Measurements from ENCODE around the gene SEMA5B.

SEMA5B gene

DNA sequence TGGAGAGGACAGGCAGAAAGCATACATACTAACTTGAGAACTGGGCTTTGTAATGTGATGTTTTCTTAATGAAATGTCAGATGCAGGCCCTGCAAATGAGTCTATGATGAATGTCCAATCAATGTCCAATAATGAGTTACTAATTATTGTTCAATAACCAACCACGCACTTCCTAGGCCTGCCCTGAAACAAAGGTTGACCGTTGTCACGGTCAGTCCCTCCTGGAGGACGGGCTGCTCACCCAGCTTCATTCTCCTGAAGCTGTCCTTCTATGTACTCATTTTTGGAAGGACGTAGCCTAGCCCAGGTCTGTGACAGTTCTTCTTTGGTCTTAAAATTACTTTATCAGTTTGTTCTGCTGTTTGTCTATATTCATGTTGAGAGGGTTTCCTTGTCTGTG lies 30.9 kb upstream of the SEMA5B start:
- DNase-seq = no peak

DNA sequence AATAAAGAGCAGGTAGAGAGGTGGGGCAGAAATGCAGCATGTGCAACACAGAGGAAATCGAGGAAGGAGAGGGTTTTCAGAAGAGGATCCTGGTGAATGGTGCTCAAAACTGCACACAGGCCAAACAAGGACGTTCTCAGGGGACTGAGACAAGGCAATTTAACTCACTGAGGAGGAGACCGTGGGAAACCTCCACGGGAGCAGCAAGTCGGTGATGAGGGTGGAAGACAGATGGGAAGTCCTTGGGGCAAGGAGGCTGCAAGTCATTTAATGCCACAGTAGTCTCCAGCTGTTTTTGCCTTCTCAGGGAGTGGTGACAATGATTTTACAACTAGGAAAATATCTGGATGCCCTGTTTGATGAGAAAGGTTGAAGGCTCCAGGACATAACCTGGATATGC lies 27.8 kb upstream of the SEMA5B start:
- DNase-seq = no peak

GRCh38 chr3:123054931-123055330 lies 27.4 kb upstream of the SEMA5B start:
- DNase-seq = no peak

DNA sequence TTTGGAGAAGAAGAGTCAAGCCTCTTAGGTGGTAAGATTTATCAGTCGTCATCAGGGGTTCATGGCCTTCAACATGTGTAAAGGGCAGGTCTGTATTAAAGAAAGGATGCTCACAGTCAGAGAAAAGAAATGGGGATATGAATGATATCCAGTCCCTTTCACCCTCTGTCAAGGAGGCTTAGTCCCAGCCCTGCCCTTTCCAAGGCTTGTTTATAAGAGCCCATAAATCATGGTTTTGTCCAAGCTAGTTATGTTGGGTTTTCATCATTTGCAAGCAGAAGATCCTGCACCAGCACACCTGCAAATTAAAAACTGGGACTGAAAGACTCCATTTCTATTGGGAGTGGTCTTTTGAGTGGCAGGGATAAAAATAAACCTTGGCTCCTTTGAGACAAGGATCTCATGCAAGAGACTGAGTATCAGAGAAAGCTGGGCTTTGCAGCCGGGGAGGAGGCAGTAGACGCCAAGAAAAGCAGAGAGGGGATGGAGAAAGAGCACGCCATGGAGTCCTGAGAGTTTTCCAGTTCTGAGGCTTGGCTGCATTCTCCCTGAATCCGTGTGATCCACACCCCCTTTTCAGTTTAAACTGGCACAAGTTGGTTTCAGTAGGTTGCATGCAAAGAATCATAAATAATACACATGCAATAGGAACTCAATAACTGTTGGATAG lies 26.7 kb upstream of the SEMA5B start:
- no peak for DNase-seq

DNA sequence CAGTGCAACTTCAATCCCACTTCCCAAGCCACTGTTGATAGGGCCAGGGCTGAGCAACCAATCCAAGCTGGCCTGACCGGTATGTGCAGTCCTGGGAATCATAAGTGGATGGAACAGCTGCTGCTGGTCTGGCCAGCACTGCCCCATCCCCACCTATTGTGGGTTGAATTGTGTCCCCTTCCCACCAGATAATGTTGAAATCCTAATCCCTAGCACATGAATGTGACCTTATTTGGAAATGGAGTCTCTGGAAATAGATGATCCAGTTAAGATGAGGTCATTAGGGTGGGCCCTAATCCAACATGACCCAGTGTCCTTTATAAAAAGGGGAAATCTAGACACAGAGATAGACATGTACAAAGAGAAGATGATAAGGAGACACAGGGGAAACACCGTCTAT lies 25.5 kb upstream of the SEMA5B start:
- peak in 1 of 4 experiments; percentile 11 for DNase-seq

- DNase-seq = no peak
Measured at GRCh38 chr3:123050666-123051065, 23.1 kb upstream of the SEMA5B start.

- no peak for DNase-seq
Measured at GRCh38 chr3:123048480-123049237, 21.1 kb upstream of the SEMA5B start.

DNA sequence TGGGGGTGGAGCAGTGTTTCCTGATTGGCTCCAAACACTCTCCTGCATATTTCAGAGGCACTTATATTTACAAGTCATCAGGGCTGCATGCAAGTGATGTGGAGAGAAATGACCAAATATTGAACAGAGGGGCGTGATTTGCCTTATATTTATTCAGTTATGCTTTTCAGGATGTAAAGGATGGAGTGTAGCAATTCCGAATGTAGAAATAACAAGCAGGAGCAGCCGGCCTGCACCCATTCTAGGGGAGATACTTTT lies 19.4 kb upstream of the SEMA5B start:
- DNase-seq = no peak

DNA sequence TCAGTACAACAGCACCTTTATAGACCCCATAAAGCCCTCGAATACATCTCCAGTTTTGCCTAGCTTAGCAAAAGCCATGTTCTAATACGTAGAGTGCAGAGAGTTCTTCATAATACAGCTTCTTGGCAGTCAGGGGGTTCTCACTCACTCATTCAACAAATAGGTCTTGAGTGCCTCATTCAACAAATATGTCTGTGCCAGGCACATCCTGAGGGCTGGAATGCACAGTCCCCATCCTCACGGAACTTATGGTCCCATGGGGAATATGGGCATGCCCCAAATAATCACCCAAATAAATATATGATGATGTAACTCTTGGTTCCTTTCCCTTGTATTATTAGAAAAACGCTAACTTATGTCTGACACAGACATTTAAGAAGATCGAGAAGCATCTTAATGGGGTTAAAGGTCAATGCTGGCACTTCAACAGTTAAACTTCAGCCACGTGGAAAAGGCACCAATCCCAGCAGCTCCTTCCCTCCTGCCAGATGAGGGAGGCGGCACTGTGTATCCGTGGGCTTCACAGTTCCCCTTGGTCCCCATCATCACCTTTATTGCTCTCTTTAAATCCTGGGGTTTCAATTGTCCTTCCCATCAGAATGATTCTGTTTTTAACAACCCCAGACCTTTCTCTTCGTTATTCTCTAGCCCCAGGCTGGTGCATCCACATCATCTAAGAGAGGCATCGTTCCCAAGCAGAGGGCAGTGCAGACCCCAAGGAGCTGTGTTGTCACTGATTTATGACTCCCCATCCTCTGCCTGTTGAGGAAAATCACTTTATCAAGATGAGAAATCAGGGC lies 18.9 kb upstream of the SEMA5B start:
- DNase-seq = no peak

DNA sequence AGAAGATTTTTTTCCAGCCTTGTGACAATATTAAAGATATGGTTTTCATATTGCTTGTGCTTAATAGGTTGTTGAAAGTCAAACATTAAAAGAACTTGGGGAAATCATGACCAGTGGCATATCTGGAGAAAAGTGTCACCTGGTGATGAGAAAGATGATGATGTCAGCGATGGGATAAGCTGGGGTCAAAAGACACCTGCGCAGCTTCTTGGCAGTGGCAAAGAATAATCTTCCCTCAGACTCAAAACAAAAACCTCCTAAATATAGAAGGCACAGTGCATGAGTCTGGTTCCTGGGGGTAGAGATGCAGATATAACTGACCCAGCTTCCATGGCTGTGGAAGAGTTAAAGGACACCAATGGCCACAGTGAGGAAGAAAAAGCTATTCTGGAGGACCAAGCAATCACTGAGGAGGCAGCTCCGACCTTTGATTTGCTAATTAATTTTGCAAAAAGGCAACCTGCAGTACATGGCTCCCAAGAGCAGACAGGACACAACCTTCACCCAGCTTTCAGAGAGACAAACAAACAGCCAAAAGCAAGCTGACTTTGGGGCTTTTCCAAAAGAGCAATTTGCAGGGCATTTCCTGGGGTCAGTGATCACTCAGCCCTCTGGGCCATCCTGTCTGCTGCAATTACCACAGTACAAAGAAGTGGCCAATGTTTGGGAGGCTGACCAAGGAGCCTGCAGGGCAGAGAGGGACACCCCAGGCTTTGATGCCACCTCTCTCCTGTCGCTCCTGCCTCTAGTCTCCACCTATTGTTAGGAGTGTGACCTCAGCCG lies 17.6 kb upstream of the SEMA5B start:
- no peak for DNase-seq

DNA sequence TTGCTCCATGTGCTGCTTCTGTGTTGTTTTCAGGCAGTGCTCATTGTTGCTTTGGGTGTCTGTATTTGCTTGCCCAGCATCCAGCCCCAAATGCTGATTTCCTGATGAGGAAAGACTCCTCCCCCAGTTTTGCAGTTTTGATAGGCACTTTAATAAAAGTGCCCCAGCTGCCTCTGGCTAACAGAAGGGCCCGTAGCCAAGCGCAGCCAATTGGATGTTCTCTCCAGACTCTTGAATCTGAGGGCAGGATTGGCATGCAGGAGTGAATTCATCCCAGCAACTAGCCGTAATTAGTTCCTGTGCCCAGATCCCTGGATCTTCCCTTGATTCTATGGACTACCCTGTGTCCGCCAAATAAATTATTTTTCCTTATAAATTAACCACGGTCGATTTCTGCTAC lies 14.8 kb upstream of the SEMA5B start:
- DNase-seq = no peak

- no peak for DNase-seq
Measured at GRCh38 chr3:123039178-123039577, 11.6 kb upstream of the SEMA5B start.

GRCh38 chr3:123038751-123039150 lies 11.2 kb upstream of the SEMA5B start:
- DNase-seq = no peak

GRCh38 chr3:123037015-123037375 lies 9.4 kb upstream of the SEMA5B start:
- no peak for DNase-seq

DNA sequence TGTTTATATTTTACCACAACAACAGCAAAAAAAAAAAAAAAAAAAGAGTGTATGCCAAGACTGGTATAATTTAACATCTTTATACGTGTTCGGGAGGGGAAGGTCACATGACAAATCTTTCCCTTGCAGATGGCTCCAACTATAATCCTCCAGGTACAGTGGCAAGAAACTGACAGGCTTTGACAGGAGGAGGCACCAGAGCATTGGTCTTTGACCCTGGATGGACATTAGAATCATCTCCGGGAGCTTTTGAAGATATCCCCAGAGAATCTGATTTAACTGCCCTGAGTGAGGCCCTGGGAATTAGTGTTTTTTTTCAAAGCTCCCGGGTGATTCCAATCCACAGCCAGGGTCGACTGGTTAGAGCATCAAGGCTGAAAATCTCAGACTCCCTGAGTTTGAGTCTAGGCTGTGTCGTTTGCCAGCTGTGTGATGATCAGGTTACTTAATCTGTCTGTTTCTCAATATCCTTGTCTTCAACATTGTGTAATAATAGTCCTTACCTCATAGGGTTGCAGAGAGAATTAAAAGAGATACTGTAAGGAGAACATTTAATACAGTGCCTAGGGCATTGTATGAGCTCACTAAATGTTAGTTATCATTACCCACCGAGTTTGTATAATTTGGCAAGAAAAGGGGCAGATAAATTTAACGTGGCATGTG lies 8.9 kb upstream of the SEMA5B start:
- peak; percentile 29 to 81 (median 58) for DNase-seq

DNA sequence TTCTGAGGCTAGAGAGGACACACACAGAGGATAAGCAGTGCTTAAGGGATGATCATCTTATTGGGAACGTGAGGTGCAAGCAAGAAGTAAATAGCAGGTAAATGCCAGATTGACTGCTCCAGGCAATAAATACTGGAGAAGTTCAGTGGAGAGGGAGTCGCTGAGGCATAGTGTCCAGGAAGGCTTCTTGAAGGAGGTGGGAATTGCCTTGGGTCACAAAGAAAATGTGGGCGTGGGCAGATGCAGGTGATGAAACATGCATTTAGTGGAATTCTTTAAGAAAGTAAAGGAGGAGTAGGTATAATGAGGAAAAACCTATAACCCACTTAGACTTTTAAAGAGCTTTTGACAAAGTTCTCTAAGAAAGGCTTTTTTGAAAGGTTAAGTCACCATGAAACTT lies 7.4 kb upstream of the SEMA5B start:
- DNase-seq = no peak

DNA sequence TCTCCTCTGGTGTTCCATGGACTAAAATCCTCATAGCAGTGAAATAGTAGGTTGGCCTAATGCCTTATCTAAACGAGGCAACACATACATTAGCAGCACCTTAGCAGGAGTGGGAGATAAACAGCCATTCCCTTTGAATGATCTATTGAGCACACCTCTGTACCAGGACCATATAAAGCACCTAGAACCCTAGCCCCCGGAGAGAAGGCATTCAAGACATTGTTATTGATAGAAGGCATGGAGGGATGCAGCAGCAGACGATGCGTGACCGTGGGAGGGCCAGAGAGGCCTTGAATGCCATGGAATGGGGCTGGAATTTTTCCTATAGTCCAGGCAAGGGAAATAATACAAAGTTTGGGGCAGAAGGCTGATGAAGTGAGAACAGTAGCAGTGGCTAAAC lies 6.6 kb upstream of the SEMA5B start:
- no peak for DNase-seq

- no peak for DNase-seq
Measured at GRCh38 chr3:123032057-123032456, 4.5 kb upstream of the SEMA5B start.

- DNase-seq = no peak
Measured at GRCh38 chr3:123031051-123031450, 3.5 kb upstream of the SEMA5B start.

GRCh38 chr3:123028233-123028828 lies 768 bp upstream of the SEMA5B start:
- peak; percentile 38 to 74 (median 60) for DNase-seq

DNA sequence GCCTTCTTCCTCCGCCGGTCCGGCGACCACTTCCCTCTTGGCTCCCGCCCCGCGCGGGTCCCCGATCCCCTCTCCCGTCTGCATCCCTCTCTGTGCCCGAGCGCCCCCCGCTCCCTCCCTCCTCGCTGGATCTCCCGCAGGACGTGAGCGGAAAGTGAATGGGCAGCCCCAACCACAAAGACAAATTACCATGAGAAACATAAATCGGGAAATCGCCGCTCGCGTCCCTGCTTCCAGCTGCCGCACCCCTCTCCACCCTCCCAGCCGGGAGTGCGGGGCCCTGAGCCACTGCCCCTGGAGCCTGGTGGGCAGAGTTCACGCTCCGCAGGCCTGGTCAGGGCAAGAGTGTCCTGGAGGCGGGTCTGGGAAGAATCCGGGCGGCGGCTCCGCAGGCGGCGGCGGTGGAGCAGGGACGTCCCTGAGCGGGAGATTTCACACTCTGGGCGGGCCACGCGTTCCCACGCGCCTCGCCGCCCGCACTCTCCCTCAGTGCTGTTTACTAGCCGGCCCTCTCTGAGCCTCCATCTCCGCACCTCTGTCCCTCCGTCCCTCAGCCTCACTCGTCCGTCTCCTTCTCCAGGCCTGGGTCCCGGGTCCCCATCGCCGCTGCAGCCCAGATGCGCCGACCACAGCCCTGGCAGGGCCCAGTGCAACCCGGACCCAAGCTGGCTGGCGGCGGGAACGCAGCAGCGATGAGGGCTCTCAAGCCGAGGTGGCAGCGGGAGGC lies 835 bp downstream of the SEMA5B start:
- peak; percentile 21 to 51 (median 35) for DNase-seq
